Muscle of leg (tissue), 11 donors: ENCODE data around the gene SOAT2. TPM values are rescaled to one million over a fixed set of nuclear protein-coding genes. Genes with fewer than 3 reads are reported as not detected.
"Not testable (repeated sequence)": the region's sequence is repeated elsewhere in the genome, so short reads cannot be mapped to it uniquely, and the experiment has no call there.

Experiments used
- DNase-seq: peaks from one replicate; pipeline ENCODE4 v3.0.0; 2013
- H3K27ac ChIP-seq: one replicate; pipeline ENCODE4 v1.5.1; 2013; ENCODE audit warnings: mild to moderate bottlenecking, low read length, control low read depth
- H3K27me3 ChIP-seq: one replicate; pipeline ENCODE4 v1.6.1; 2013; ENCODE audit warnings: low read length; ENCODE audit not compliant: control insufficient read depth, insufficient read depth
- H3K36me3 ChIP-seq: one replicate; pipeline ENCODE4 v1.6.1; 2013; ENCODE audit warnings: low read length; ENCODE audit not compliant: control insufficient read depth, insufficient read depth
- H3K4me1 ChIP-seq: one replicate; pipeline ENCODE4 v1.6.1; 2013; ENCODE audit warnings: low read length; ENCODE audit not compliant: control insufficient read depth, insufficient read depth
- H3K4me3 ChIP-seq: one replicate; pipeline ENCODE4 v1.5.1; 2013; ENCODE audit warnings: low read length, control low read depth
- H3K9me3 ChIP-seq: replicated peaks from 2 replicates; pipeline ENCODE4 v1.6.1; 2013; ENCODE audit warnings: low read depth, low read length; ENCODE audit not compliant: control insufficient read depth
- WGBS: methylation state at CpG from one replicate; pipeline ENCODE4 v1.1.5; 2013; ENCODE audit warnings: missing lambda C conversion rate; ENCODE audit not compliant: insufficient coverage; 5-methylcytosine and 5-hydroxymethylcytosine counted together
- polyA plus RNA-seq, 8 donors: library from polyadenylated mRNA; unstranded; fragments of 120-200 nt; gene quantifications; one replicate each; pipeline versions ENCODE4 v1.2.1 to v1.2.3, GENCODE V29; 2013; ENCODE audit warnings: inconsistent platforms in 1 of 8, low replicate concordance in 1 of 8; ENCODE audit not compliant: insufficient read length in 8 of 8, insufficient read depth in 1 of 8
- total RNA-seq: library from RNA; stranded (reverse); fragments of 120-200 nt; gene quantifications from one replicate; pipeline ENCODE4 v1.2.4, GENCODE V29; 2013

Gene SOAT2
- total and polyA plus RNA-seq, 9 donors = 0.04 to 4.8 (median 0.14) TPM

DNA sequence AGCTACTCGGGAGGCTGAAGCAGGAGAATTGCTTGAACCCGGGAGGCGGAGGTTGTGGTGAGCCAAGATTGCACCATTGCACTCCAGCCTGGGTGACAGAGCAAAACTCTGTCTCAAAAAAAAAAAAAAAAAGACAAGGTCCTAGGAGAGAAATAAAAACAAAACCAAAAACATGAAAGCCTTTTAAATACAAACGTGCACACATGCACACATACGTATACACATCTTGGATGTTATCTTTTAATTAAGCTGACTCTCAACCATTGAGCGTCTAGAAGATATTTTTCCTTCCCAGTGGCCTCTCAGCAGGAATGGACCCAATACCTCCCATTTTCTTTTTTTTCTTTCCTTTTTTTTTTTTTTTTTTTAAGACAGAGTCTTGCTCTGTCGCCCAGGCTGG is 9.1 kb downstream of the SOAT2 start:
- not testable (repeated sequence) for H3K27ac ChIP-seq, H3K36me3 ChIP-seq, H3K4me3 ChIP-seq, H3K27me3 ChIP-seq, H3K9me3 ChIP-seq, DNase-seq
- WGBS = 60% methylated on average over 1 of the region's 7 CpGs
- peaks cover 17% of the 10 kb centered on the region for H3K4me1 ChIP-seq

DNA sequence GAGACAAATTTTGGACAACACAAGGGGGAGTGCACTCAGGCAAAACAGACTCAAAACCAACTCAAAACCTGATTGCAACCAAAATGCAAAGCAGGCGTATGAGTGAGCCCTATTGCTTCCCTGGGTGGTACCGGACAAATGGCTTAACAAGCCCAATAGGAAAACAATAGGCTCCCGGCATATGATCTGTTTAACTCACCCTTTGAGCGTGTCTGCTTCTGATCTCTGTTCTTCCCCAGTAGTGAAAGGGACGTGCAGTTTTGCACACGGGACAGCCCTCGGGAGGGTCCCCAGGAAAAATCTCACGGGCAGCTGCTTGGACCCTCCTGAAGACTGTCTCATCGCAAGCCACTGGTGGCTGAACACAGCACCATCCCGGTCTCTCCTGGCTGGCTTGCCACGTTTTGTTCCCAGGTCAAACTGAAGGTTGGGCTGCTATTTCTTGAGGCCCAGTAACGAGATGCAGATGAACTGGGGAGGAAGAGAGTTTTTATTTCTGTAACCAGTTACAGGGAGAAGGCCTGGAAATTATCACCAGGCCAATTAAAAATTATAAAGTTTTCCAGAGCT is 9.9 kb downstream of the SOAT2 start:
- Histone ChIP-seq H3K9me3 (no peaks in the 10 kb centered on the region), H3K27me3 (no peaks in the 10 kb centered on the region), H3K4me3 (no peak overlapping the region), H3K4me1 (peaks cover 13% of the 10 kb centered on the region), H3K27ac (no peak overlapping the region), H3K36me3 (no peaks in the 10 kb centered on the region)
- DNase-seq = no peak
- 32% methylated on average over 7 of the region's 12 CpGs for WGBS

DNA sequence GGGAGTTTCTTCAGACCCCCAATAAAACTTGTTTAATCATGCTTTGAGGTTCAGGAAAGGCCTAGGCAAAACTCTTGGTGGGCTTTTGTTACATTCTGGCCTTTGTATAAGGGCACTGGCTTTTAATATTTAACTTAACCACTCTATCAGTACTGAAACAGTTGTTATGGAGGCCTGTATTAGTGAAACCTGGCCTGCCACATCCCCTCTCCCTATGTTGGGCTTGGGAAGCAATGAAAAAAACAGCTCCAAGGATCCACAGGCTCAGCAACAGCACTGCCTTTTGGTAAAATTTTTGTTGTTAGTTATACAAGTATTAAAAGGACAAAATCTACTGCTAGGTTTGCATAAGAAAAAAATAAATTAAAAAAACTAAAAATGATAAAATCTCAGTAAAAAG is 10.7 kb downstream of the SOAT2 start:
- H3K27me3 ChIP-seq = no peaks in the 10 kb centered on the region
- no peak overlapping the region for H3K4me3 ChIP-seq
- no peak overlapping the region for H3K27ac ChIP-seq
- peaks cover 13% of the 10 kb centered on the region for H3K4me1 ChIP-seq
- H3K36me3 ChIP-seq = no peaks in the 10 kb centered on the region
- DNase-seq = no peak
- no peaks in the 10 kb centered on the region for H3K9me3 ChIP-seq

DNA sequence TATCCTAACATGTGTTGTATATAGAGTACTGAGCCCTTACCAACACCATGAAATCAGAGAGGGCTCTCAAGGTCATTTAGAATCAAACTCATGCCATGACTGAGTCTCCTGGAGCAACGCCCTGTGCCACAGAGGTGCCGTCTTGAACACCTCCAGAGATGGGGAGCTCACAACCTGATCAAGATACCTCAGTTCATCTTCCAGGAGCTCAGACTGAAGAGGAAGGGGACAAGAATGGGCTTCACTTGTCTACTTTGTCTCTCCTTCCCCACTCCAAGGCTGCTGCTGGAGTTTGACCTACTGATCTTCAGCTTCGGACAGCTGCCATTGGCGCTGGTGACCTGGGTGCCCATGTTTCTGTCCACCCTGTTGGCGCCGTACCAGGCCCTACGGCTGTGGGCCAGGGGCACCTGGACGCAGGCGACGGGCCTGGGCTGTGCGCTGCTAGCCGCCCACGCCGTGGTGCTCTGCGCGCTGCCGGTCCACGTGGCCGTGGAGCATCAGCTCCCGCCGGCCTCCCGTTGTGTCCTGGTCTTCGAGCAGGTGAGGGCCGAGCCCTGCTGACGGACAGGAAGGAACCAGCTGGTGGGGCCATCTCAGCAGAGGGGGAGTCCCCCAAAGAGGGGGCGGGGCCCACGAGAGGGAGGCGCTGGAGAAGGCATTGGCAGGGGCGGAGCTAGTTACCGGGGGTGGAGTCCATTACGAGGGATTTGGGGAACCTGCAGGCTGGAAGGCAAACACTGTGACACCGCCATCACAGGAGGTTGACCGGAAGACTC is 12.0 kb downstream of the SOAT2 start:
- H3K36me3 ChIP-seq = no peaks in the 10 kb centered on the region
- no peaks in the 10 kb centered on the region for H3K9me3 ChIP-seq
- peak overlapping the region; percentile 80 for H3K27ac ChIP-seq
- 86% methylated on average over 30 of the region's 33 CpGs for WGBS
- H3K4me1 ChIP-seq = peaks cover 13% of the 10 kb centered on the region
- DNase-seq = no peak
- H3K4me3 ChIP-seq = no peak overlapping the region
- H3K27me3 ChIP-seq = no peaks in the 10 kb centered on the region

DNA sequence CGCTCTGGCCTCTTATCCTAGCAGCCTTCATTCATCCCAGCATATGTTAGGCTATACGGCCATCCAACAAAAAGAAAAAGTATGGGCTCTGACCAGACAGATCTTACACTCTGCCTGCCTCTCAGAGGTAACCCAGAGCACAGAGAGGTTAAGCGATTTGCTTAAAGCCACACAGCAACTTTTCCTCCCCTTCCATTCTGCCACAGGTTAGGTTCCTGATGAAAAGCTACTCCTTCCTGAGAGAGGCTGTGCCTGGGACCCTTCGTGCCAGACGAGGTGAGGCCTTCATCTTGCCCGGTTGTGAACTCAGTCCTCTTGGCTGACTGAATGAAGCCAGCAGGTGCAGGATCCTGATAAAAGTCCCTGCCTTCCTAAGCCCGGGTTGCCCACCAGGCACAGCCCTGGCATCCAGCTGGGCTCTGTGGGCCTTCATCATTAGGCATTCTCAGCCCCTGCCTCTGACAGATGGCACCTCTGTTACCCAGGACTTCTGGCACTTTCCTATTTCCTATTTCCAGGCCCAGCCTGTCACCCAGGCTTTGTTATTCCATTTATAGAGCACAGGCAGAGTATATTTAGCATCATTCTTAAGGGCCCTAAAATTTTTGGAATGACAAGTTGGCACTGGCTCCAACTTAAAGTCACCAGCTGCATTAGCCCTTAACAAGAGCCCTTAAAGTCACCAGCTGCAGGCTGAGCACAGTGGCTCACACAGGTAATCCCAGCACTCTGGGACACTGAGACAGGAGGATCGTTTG is 12.8 kb downstream of the SOAT2 start:
- H3K9me3 ChIP-seq = no peaks in the 10 kb centered on the region
- no peak overlapping the region for H3K4me3 ChIP-seq
- peak; percentile 69 for DNase-seq
- H3K36me3 ChIP-seq = no peaks in the 10 kb centered on the region
- 82% methylated on average over 7 of the region's 8 CpGs for WGBS
- H3K4me1 ChIP-seq = peaks cover 13% of the 10 kb centered on the region
- H3K27me3 ChIP-seq = no peaks in the 10 kb centered on the region
- H3K27ac ChIP-seq = peak overlapping the region; percentile 80

DNA sequence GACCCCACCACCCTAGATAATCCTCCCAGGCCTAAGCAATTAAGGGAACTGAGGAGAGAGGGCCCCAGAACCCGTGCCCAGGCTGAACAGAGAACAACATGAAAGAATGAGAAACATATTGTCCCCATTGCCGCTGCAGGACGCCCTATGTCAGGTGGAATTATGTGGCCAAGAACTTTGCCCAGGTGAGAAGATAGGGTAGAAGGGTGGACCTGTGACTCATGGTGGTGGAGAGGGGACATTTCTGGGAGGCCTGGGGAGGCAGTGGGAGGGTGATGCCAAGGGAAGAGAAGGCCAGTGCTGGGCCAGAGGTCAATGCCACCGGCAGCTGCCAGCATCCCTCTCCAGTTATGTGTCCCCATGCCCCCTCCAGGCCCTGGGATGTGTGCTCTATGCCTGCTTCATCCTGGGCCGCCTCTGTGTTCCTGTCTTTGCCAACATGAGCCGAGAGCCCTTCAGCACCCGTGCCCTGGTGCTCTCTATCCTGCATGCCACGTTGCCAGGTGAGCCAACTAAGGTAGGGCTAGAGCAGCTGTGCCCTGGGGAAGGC is 15.5 kb downstream of the SOAT2 start:
- Histone ChIP-seq H3K36me3 (no peaks in the 10 kb centered on the region), H3K27ac (no peak overlapping the region), H3K4me3 (no peak overlapping the region), H3K9me3 (no peaks in the 10 kb centered on the region), H3K4me1 (peaks cover 13% of the 10 kb centered on the region), H3K27me3 (no peaks in the 10 kb centered on the region)
- 69% methylated on average over 7 of the region's 8 CpGs for WGBS
- DNase-seq = no peak

DNA sequence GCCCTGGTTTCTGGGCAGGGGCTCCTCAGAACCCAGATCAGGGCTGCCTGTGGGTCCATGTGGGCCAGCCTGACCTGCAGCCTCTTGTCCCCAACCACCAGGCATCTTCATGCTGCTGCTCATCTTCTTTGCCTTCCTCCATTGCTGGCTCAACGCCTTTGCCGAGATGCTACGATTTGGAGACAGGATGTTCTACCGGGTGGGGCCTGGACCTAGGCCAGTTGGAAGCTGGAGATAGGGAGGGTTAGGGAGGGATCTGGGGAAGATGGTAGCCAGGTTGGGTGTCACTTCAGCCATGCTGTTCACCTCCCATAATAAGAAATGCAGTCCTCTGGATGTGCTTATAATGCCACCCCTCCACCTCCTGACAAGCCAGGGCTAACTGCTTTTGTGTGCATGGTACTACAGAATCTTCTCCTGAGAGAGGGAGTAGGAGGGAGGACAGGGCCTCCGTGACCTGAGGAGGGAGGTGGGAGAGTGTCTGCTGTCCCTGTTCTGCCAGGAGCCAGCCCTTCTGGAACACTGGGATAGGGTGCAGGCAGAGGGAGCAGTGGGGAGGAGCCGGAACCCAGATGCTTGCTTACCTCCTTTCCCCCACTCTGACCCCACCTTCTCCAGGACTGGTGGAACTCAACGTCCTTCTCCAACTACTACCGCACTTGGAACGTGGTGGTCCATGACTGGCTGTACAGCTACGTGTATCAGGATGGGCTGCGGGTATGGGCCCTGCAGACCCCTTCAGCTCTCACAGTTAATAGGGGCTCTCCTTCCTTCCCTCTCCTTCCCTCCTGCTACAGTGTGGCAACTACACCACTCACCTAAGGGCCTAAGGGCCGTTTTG is 17.6 kb downstream of the SOAT2 start:
- 90% methylated on average over 6 of the region's 12 CpGs for WGBS
- Histone ChIP-seq H3K4me3 (no peak overlapping the region), H3K27ac (no peak overlapping the region), H3K36me3 (no peaks in the 10 kb centered on the region), H3K27me3 (no peaks in the 10 kb centered on the region), H3K4me1 (peaks cover 9% of the 10 kb centered on the region), H3K9me3 (no peaks in the 10 kb centered on the region)
- no peak for DNase-seq

DNA sequence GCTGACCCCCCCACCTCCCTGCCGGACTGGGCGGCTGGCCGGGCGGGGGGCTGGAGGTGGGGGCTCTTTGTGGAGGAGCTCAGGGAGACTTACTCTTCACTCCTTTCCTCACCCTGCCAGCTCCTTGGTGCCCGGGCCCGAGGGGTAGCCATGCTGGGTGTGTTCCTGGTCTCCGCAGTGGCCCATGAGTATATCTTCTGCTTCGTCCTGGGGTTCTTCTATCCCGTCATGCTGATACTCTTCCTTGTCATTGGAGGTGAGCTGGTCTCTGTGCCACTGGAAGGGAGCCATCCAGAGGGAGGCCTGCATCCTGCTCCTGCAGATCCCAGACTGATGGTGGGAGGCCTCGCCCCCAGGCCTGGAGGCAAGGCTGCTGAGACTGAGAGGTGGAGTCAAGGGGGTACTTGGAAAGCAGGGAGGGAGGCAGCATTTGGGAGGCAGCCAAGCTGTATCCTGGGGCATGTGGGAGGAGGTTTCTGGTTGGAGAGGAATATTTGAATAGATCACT is 19.7 kb downstream of the SOAT2 start:
- H3K27ac ChIP-seq = no peak overlapping the region
- H3K36me3 ChIP-seq = no peaks in the 10 kb centered on the region
- H3K9me3 ChIP-seq = no peaks in the 10 kb centered on the region
- no peaks in the 10 kb centered on the region for H3K27me3 ChIP-seq
- no peaks in the 10 kb centered on the region for H3K4me1 ChIP-seq
- DNase-seq = no peak
- WGBS = 89% methylated on average over 5 of the region's 10 CpGs
- H3K4me3 ChIP-seq = no peak overlapping the region

DNA sequence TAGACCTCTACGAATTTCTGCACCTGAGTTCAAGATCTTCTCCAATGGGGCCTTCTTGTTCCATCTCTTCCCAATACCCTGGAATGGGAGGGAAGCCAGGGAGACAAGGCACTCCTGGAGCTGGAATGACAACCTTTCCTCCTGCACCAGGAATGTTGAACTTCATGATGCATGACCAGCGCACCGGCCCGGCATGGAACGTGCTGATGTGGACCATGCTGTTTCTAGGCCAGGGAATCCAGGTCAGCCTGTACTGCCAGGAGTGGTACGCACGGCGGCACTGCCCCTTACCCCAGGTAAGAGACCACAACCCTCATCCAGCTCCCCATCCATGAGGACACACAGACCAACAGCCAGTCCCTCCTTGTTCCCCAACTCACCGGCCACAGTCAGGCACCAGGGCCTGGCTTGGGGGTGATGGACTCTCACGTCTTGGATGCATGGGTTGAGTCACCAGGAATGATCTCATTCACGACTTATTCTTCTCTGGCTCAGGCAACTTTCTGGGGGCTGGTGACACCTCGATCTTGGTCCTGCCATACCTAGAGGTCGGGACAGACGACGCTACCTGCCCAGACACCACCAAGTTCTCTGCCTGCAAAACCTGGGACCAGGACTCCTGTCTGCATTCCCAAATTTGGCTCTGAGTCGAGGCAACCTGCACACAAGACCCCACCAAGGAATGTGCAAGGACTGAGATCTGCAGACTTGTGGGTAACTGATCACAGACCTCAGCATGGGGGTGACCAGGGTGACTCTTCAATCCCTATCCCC is 20.5 kb downstream of the SOAT2 start:
- 85% methylated on average over 15 of the region's 16 CpGs for WGBS

More for the DNA sequence above, 20.5 kb downstream of the SOAT2 start:
- no peak for DNase-seq
- H3K4me1 ChIP-seq = no peaks in the 10 kb centered on the region
- no peak overlapping the region for H3K27ac ChIP-seq
- H3K36me3 ChIP-seq = no peaks in the 10 kb centered on the region
- H3K9me3 ChIP-seq = no peaks in the 10 kb centered on the region
- H3K4me3 ChIP-seq = no peak overlapping the region
- H3K27me3 ChIP-seq = no peaks in the 10 kb centered on the region
